K562 (cell line): ENCODE results near the gene DARS2. TPM values are rescaled to one million over a fixed set of nuclear protein-coding genes. Genes with fewer than 3 reads are reported as not detected.

Experiments used
- AFF4 ChIP-seq: sonication (generic); formaldehyde crosslinking; IDR thresholded peaks from 2 replicates; pipeline ENCODE4 v1.8.0; 2023; ENCODE audit warnings: mild to moderate bottlenecking, missing genetic modification reagents
- BACH1 ChIP-seq: fragments of 200-800 bp; sonication (Bioruptor generic); IDR thresholded peaks from 2 replicates; pipeline ENCODE4 v1.6.1; 2016; ENCODE audit warnings: missing genetic modification characterization, missing compliant biosample characterization
- ETV5 ChIP-seq: sonication (generic); formaldehyde crosslinking; IDR thresholded peaks from 2 replicates; pipeline ENCODE4 v1.4.0; 2020; ENCODE audit warnings: low read depth, mild to moderate bottlenecking, missing genetic modification reagents
- HINFP ChIP-seq: fragments of 450-650 bp; conservative IDR thresholded peaks from 2 replicates; pipeline ENCODE4 v1.6.1; 2016; ENCODE audit warnings: missing genetic modification characterization, low read depth, mild to moderate bottlenecking, control low read depth, missing compliant biosample characterization
- MCM2 ChIP-seq: fragments of 450-650 bp; IDR thresholded peaks from 2 replicates; pipeline ENCODE4 v1.6.1; 2017; ENCODE audit warnings: low read depth, mild to moderate bottlenecking
- MECOM ChIP-seq: fragments of 250-450 bp; sonication (Bioruptor Pico); IDR thresholded peaks from 2 replicates; pipeline ENCODE4 v1.8.0; 2022; ENCODE audit warnings: inconsistent platforms
- MITF ChIP-seq: IDR thresholded peaks from 2 replicates; pipeline ENCODE4 v1.6.1; 2014; ENCODE audit warnings: antibody characterized with exemption
- SIRT6 ChIP-seq: IDR thresholded peaks from one replicate; pipeline ENCODE4 v1.6.1; 2012; ENCODE audit warnings: low read depth, mild to moderate bottlenecking, control low read depth, inconsistent platforms, low read length, moderate library complexity
- SREBF1 ChIP-seq: fragments of 150-350 bp; IDR thresholded peaks from 2 replicates; pipeline ENCODE4 v1.6.1; 2014; ENCODE audit warnings: antibody characterized with exemption, low read depth, low read length, borderline replicate concordance
- USF2 ChIP-seq: sonication (generic); formaldehyde crosslinking; IDR thresholded peaks from 2 replicates; pipeline ENCODE4 v1.5.0; 2020; ENCODE audit warnings: missing genetic modification reagents
- VEZF1 ChIP-seq: fragments of 200-800 bp; sonication (Bioruptor generic); IDR thresholded peaks from 2 replicates; pipeline ENCODE4 v1.6.1; 2017; ENCODE audit warnings: missing genetic modification characterization, missing compliant biosample characterization
- ZNF707 ChIP-seq: fragments of 250-450 bp; sonication (Bioruptor Pico); conservative IDR thresholded peaks from 2 replicates; pipeline ENCODE4 v1.8.0; 2022; ENCODE audit warnings: inconsistent platforms, mild to moderate bottlenecking, moderate library complexity
- ZNF75A ChIP-seq: fragments of 450-650 bp; formaldehyde crosslinking; IDR thresholded peaks from 2 replicates; pipeline ENCODE4 v1.4.0; 2020; ENCODE audit warnings: mild to moderate bottlenecking
- polyA plus RNA-seq, 8 experiments: library from polyadenylated mRNA; depleted of rRNA in 4 of 8; stranded (reverse) in 5 of 8; unstranded in 3 of 8; fragments of >200 nt; fragmentation: Nextera tagmentation in 2 of 8; fragmentation: Illumina TruSeq in 1 of 8; extraction: Ambion mirVana in 2 of 8; extraction: Trizol in 1 of 8; gene quantifications; 2 replicates each; pipeline versions ENCODE4 v1.2.1 to v1.2.3, GENCODE V29; 2011 to 2014; ENCODE audit warnings: inconsistent platforms in 1 of 8, missing spikeins in 1 of 8
- total RNA-seq, 7 experiments: library from RNA; depleted of rRNA in 6 of 7; stranded (reverse); fragments of >200 nt in 6 of 7; fragmentation: Illumina TruSeq in 2 of 7; extraction: Trizol in 2 of 7; gene quantifications; 2 replicates each; pipeline versions ENCODE4 v1.2.1 to v1.2.3, GENCODE V29; 2011 to 2021; ENCODE audit warnings: low replicate concordance in 1 of 7

Gene DARS2
- total and polyA plus RNA-seq, 9 of the 15 experiments (the other 6 are each of a cell fraction or from before 2014, with no cell fraction given): 36.4 to 96.7 (median 68.6) TPM

GRCh38 chr1:173870252-173871075 lies 46.0 kb downstream of the DARS2 start (continued):
- no peak for TF ChIP-seq ZNF707 (CRISPR knock-in tag)
- TF ChIP-seq MECOM (CRISPR knock-in tag): no peak
- TF ChIP-seq SREBF1: no peak
- no peak for TF ChIP-seq MCM2
- no peak for TF ChIP-seq ZNF75A (CRISPR knock-in tag)
- TF ChIP-seq ETV5: peak; percentile 22; the same call in 1 of the 2 replicates
- no peak for TF ChIP-seq SIRT6
- TF ChIP-seq VEZF1 (CRISPR knock-in tag): no peak
- TF ChIP-seq MITF: no peak
- TF ChIP-seq USF2 (CRISPR knock-in tag): peak; percentile 47; the same call in 1 of the 2 replicates
- no peak for TF ChIP-seq BACH1 (tag)
- TF ChIP-seq AFF4: no peak
- no peak for TF ChIP-seq HINFP (tag)
